GM19240 (cell line): ENCODE measurements around the gene PCP2.
A peak's percentile ranks its signal among the peaks of the same experiment; 100 is the strongest.

Experiments
- DNase-seq: peaks from one replicate; pipeline ENCODE4 v3.0.0; 2011; ENCODE audit warnings: low spot score; ENCODE audit not compliant: insufficient read length

The PCP2 gene

DNA sequence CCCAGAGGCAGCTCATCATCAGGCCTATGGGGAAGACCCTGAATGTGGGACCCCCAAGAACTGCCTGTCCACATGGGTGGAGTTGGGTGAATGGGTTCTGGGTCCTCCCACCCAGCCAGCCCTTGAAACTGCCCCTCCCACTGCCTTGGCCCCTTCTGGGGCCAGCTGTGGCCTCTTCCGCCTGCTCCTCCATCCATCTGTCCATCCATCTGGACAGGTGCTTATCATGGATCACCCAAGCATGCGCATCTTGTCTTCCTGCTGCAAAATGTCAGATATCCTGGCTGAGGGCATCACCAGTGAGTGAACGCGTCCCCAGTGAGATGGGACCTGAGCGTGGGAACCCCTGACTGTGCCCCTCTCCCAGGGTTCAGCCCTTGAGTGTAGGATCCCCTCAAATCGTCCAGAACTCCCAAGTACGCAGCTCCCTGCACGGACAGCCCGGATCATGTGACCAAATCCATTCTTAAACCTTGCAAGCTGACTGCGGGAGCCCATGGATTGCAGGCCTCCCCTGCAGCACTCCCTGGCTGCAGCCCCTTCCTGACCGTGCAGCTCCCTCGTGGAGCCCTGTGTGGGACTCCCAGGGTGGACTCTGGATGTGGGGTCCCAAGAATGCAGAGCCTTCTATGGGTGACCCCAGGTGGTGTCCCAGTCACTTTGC lies 5.4 kb upstream of the PCP2 start:
- no peak for DNase-seq

DNA sequence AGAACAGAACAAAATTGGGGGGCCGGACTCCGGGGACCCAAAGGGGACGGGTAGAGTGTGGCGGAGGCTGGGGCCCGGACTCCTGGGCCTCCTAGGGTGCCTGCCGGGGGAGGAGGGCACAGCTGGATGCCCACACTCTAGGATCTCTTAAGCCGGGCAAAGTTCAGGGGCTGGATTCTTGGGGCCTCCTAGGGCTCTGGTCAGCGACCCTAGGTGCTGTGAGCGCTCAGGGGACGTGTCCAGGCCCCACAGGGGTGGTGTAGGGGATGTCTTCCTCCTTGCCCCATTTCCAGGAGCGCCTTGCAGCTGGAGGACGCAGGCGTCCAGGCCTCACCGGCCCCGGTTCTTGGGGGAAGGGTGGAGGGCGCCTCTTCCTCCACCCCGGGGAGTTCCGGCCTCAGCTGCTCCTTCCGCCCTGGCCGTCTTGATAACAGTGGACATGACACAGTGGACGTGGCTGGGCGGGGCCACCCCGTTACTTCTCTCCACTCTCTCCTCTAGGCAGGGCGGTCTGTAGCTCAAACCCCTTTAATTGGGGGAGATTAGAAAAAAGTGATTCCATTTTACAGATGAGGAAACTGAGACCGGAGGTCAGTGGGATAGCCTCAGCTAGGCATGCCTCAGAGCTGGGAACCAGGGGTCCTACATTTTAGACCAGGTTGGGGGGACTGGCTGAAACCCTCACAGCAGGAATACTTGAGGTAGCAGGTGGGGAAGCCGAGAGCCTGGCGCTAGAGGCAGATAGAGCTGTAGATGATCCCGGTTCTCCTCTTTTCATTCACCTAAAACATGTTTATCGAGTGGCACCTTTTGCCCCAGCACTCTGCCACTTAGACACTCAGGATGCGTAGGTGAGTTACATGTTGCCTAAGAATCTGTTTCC lies 4.1 kb upstream of the PCP2 start:
- no peak for DNase-seq

DNA sequence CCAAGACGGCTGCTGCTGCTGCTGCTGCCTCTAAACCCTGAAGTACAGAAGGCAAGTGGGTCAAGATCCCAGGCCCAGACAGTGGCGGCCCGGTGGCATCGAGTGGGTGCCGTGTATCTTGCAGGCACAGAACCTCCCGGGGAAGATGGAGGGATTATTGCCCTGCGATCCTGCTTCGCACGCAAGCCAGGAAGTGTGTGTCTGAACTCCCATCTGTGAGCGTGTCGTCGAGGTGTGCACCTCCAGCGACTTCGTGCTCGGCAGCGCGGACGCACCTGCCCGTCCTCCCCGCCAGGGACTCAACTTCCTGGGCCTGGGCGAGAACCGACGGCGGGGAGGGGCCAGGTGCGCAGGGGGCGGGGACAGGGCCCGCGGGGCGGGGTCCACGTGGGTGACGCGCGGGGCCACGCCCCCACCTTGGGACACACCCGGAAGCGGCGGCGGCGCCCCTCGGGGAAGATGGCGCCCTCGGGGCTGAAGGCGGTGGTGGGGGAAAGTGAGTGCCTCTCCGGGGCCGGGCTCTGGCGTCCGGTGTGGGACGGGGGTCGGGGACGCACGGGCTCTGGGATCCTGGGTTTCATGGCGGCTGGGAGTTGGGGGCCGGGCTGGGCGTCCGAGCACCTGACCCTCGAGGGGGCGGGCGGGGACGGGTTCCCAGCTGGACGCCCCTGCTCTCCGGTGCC lies 3.3 kb upstream of the PCP2 start, which contains the start of gene STXBP2:
TSS of gene STXBP2 (plus strand) at position 420 of the 683 bp plus-strand sequence. CDS start at position 460, 40 bp downstream.
- DNase-seq = peak; percentile 98

DNA sequence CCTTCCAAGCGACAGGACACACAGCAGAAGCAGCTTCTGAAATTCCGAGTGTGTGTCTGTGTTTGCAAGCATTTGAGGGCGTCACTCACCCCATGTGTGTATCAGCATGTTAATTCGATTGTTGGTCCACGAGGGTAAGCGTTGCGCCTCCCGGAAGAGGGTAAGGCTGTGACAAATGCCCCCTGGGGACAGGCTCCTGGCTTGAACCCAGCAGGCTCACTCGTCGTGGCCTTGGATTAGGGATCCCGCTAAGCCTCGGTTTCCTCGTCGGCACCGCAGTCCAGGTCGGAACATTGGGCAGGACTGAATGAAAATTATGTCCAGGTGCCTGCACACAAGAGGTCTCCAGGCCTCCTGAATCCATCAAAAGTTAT lies 2.8 kb upstream of the PCP2 start:
- DNase-seq = no peak

DNA sequence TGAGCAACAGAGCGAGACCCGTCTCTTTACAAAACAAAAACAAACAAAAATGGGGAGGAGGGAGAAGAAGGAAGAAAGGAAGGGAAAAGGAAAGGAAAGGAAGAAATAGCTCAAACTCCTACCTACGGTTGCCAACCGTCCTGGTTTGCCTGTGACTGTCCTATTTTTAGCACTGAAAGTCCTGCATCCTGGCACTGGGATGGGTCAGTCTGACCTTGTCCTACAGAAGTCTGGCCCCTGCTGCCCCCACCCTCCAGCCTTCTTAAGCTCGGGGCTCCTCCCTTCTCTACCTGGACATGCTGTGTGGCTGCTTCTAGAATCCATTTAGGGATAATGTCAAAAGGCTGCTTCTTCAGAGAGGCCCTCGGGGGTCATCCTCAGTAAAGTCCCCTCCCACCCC lies 2.2 kb upstream of the PCP2 start:
- no peak for DNase-seq

DNA sequence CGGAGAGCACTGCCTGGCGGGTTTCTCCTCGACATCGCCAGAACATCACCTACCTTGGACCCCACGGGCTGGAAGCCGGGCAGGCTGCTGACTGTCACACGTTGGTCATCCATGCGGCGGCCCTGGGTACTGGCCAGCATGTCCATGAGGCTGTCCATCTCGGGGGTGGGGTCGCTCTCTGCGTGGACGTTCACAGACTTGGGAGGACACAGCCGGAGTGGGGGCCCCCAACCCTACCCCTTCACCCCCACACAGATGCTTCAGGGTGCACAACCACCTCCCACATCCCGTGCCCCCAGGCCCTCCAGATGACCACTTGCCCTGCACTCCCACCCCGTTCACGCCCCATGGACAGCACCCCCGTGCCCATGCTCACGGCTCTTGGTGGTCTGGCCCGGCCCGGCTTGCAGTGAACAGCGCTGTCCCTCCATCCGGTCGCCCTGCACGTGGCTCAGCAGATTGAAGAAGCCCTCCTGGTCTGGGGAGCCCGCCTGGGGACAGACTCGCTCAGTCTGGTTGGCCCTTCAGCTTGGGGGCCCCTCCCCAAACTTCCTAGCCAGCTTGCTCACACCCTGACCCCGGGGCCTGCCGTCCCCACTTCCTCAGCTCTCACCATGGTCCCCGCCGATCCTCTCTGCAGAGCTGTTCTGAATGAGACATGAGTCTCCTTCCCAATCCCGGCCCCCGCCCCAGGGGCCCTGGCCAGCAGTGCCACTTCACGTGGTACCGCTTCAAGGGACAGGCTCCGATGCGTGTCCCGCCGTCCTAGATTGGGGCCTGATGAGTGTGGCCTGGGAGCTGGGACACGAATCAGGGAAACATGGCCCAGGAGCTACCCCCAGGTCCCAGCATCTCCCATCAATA lies 947 bp downstream of the PCP2 start:
- no peak for DNase-seq

DNA sequence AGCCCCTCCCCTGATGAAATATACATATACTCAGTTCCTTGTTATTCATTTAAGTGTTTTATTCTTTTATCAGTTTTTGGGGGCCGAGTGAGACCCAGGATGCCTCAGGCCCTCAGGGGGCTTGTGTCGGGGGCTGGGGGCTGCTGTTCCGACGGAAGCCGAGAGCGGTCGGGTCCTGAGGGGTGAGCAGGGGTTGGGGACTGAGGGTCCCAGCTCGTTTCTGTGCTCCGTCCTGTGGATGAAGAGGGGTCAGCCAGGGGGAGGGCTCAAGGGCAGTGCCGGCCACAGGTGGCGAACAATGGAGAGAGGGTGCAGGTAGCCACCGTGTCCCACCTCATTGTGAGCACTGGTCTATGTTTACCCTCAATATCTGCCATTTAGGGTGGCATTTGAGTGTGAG lies 1.9 kb downstream of the PCP2 start:
- DNase-seq = no peak

DNA sequence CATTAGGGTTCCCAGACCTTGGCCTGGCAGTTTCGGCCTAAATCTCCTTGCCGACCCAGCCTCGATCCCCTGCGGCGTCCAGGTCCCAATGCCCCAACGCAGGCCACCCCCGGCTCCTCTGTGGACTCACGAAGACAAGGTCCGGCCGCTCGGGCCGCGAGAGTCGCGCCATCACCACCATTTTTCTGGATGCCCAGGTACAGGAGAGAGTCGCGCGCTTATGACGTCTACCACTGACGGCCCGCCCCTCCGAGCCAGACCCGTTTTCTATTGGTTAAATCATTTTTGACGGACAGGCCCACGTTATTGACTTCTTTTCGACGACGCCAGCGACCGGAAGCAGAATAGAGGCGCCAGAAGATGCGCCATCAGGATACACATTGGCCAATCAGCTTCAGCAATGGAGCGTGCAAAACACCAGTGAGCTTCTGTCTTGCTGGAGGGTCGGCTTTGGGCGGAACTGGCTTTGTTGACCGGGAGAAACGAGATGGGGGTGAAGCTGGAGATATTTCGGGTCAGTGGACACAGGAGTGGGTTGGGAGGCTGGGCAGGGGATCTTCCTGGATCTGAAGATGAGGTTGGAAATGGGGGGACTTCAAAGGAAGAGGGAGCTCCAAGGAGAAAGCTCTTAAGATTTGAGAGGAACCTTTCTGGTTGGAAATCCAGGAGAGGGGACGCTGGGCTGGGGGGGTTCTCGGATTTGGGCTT lies 4.0 kb downstream of the PCP2 start, which contains the start of the genes PET100 and XAB2:
TSS of gene PET100 (plus strand) at position 447 of the 708 bp plus-strand sequence. CDS start at position 488, 41 bp downstream.
TSS of gene XAB2 (minus strand) at position 199 of the 708 bp plus-strand sequence. CDS start at position 181, 18 bp downstream.
- DNase-seq = peak; percentile 100

DNA sequence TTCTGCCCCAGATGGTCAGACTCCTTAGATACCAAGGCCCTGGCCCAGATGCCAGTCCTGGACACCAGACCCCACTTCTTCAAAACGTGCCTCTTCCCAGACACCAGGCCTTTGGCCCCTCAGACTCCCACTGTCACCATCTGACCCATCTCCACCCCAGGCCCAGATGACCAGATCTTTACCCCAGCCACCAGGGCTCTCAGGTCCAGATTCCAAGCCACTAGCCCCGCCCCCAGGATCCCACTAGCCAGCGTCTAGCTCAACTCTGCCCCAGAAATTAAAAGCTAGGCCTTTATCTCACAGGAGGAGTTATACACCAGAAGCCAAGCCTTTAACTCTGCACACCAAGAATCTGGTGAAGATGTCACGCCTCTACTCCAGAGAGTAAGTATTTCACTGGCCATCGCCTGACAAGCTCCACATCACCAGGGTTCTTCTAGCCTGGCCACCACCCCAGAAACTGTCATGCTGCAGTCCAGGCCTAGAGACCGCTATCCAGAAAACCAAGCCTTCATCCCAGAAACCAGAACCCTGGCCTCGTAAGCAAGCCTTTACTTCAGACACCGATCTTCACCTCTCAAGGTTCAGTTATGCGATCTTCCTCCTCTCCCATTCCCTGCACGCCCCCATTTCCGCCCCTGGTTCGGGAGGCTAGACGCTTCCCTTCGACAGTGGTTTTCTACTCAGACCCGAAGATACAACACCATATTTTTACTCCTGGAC lies 4.8 kb downstream of the PCP2 start:
- DNase-seq = no peak

DNA sequence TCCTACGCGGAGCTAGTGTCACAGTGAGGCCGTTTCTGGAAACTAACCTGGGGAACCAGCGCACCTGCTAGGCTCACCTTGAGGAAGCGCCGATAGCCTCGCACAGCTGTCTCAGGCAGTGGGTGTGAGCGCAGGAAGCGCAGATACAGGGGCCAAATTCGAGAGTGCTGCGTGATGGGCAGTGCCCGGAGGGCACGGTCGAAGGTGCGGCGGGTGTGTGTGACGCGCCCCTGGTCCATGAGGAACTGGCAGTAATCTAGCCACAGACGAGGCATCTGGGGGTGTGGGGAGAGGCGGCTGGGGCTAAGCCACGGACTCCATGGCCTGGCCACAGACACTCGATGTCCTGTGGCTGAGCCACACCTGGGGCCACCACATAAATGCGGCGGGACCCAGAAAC lies 6.4 kb downstream of the PCP2 start:
- no peak for DNase-seq

DNA sequence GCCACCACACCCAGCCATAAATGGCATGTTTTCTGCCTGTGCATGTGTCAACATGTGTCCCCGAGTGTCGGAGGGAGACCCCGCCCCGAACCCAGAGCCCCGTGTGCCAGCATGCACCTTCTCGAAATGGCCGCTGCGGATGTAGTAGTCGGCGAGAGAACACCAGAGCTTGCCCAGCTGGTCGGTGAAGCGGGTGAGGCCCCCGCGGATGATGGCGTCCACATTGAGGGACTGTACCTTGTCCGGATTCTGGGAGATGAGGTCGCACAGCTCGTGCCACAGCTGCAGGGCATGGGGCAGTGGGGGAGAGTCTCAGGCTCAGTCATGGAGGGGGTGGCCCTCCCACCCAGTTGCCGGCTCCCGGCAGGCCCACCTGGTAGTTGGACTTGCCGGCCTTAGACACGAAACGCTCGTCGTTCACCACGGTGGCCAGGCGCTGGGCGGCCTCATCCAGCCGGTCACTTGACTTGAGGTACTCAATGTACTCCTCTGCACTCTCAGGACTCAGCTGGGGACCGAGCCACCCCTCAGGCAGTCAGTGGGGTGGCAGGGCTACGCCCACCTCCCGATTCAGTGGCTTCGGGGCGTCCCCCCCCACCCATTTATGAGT lies 7.7 kb downstream of the PCP2 start:
- DNase-seq = no peak

DNA sequence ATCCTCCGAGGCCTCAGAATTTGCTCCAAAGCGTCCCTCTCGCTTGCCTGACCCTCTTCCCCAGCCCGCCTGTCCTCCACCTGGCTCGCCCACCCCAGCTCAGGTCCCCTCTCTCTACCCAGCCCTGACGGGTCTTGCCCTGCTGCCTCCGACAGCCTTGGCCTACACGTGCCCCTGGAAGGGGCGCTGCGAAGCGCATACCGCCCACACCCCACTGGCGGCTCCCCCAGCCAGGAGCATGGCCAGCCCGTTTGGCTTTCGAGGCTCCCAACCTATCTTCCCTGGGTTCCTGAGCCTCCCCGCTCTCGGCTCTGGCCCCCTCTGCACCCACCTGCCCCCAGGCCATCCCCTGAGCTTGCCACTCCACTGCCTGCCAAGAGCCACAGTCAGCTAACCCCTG lies 8.7 kb downstream of the PCP2 start:
- DNase-seq = no peak

DNA sequence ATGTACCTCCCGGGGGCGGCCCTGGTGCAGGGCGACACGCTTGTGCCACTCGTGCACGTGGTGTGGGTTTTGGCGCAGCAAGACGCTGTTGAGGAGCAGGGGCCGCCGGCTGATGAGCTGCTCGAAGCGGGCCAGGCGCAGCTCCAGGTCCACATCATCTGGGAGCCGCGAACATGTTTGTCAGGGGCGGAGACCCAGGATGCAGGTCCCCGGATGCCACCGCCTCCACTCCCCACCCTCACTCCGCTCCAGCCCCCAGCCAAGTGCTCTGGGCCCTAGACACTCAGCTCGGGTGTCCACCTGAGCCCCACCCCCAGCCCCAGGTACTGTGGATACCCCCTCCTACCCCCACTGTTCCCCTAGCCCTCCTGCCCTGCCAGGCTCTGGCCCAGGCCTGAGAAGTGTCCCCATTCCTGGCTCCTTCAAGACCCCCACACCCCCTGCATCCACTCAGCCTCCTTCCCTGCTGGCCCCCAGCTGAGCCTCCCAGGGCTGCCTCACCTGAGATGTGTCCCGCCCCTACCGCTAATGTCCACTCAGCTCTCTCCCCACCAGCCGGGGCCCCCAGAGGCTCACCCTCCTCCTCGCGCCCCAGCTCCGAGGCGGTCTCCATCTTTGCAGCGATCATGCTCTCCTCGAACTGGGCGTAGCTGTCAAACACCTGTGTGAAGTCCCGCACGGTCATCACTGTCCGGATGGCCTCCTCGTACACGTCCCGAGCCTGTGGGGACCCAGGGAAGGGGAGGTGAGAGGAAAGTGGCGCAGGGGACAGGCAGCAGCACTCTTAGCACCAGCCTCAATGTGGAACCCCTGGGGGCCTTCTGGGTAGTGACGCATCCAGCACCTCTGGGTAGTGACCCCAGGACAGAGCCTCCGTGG lies 9.6 kb downstream of the PCP2 start:
- DNase-seq = no peak

DNA sequence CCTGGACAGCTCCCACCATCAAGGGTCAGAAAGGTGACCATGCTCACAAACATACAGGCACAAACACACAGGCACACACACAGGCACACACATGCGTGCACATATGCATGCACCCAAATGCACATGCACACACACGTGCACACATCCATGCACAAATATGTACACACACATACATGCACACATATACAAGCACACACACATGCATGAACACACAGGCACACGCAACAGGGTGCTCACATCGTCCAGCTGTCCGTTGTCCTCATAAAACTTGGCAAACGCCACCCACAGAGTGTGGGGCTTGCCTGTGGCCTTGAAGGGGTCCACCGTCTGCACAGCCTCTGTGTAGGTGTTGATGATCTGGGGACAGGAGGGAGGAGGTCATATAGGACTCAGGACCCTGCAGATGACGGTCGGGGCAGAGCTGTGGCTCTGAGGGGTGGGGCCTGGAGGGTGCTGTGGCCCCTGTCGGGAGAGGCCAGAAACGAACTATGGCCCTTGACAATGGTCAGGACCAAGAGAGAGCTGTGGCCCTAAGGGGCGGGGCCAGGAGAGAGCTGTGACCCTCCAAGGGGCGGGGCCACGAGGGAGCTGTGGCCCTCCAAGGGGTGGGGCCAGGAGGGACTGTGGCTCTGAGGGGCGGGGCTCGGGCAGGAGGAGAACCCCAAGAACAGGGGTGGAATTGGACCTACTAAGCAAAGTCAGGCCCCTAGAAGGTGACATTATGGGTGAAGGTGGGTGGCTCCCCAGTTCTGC lies 10.4 kb downstream of the PCP2 start:
- DNase-seq = no peak

DNA sequence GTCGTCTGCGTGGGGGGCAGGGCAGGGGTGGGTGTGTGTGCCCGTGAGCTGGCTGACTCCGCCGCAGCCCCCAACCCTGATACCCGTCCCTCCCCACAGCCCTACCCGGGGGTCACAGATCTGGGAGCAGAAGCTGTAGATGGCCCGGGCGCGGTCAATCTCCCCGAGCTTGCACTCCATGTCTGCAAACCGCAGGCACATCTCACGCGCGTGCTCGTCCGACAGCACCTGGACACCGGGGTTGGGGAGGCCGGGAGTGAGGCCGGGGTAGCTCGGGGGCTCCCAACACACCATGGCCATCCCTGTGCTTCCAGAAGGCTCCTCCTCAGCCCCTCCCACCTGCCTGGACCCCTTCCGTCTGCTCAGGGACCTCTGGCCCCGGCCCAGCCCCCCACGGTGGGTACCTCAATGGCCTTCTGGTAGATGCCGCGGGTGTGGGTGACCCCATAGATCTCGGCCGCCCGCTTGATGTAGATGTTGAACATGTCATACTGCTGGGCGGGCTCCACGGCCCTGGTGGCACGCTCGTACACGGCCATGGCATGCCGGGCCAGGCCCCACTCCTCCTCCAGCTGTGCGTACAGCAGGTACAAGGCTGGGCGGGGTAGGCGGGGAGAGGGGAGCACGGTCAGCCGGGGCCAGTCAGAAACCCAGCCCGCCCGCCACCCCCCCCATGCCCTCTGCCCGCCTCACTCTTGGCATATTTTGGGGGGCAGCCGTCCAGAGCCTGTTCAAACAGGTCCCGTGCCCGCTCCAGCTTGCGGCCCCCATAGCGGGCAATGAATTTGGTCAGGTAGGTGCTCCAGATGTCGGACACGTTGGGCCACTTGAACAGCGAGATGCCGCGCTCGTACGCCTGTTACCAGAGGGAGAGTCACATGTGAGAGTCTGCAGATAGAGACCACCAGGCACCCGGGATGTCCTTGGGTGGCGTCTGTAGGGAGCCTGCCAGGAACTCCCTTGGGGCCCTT lies 12.8 kb downstream of the PCP2 start:
- DNase-seq = no peak

DNA sequence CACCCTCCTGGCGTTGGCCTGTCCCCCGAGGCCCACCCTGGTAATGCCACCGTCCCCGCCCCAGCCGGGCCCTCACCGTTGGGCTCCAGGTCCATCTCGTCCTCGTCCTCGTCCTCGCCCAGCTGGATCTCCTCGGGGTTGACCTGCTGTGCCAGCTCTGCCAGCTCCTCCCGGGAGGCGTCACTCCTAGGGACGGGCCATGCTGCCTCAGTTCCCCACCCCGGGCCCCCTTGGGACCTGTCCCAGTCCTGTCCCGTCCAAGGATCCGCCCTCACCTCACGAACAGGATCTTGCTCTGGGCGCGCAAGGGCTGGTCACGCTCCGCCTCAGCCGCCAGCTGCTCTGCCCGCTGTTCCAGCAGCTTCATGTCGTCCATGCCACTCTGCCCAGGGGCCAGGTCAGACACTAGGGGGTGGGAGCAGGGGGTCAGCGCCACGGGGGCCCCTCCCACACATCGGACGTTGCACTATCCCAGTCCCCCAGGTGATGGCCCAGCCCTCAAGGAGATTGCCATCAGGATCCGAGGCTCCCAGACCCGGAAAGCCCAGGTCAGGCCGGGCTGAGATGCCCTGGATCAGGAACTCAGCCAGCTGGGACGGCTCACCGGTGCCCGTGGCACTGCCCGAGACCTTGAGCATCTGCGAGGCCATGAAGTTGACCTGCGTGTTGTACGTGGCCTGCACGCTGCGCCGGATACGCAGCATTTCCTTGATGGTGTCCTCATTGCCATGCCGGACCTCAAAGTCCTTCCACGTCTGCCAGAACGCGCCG lies 13.7 kb downstream of the PCP2 start:
- DNase-seq = no peak
